GM12878 (cell line): ENCODE data around the gene MAP1LC3B. TPM values are rescaled to one million over a fixed set of nuclear protein-coding genes. Genes with fewer than 3 reads are reported as not detected.

Source experiments
- ATAC-seq: fragments of 200-7000 bp; cut with Tn5 transposase; 3 replicates; pipeline ENCODE4 v1.9.1; 2020; ENCODE audit warnings: mild to moderate bottlenecking, moderate library complexity
- BruUV-seq: library from RNA; stranded (reverse); fragments of 400-500 nt; replicated peaks from 2 replicates; lab custom pipeline; 2021; lab: Mats Ljungman, UMichigan
- CTCF ChIA-PET: fragments of 300-600 bp; sonication (Branson Sonifier 250); formaldehyde crosslinking; extraction: SDS; loops from one replicate; lab custom pipeline; 2021; ENCODE audit warnings: inconsistent platforms; lab: Yijun Ruan, JAX
- POLR2A ChIA-PET: fragments of 350-600 bp; formaldehyde crosslinking; extraction: SDS; loops from one replicate; lab custom pipeline; 2021; ENCODE audit warnings: inconsistent platforms; lab: Charles Lee
- RAD21 ChIA-PET: fragments of 300-600 bp; sonication (Branson Sonifier 250); formaldehyde crosslinking; loops from one replicate; lab custom pipeline; 2023; ENCODE audit warnings: antibody characterized with exemption; ENCODE audit not compliant: unreplicated experiment; lab: Charles Lee
- SMC1A ChIA-PET: fragments of 300-600 bp; sonication (Branson Sonifier 250); formaldehyde crosslinking; loops from one replicate; lab custom pipeline; 2023; ENCODE audit not compliant: unreplicated experiment, uncharacterized antibody; lab: Charles Lee
- DNase-seq: peaks from one replicate; pipeline ENCODE4 v3.0.0-alpha.2; 2011; ENCODE audit warnings: low read depth, low spot score
- FAIRE-seq: peaks from 3 replicates; lab custom pipeline; 2011; peaks lifted over from hg19 to GRCh38; lab: Jason Lieb, UNC
- H2AFZ ChIP-seq: 2 replicates; pipeline ENCODE4 v1.6.0; 2011; ENCODE audit warnings: low read depth, low read length, control low read depth; ENCODE audit not compliant: control insufficient read depth
- H3K27ac ChIP-seq: 2 replicates; pipeline ENCODE4 v1.5.1; 2011; ENCODE audit warnings: control low read depth; ENCODE audit not compliant: control insufficient read depth, insufficient read depth
- H3K27me3 ChIP-seq, 2 experiments: replicated peaks in 1 of 2; 2 replicates each; pipeline versions ENCODE4 v1.6.0 to v1.6.1; 2011; ENCODE audit warnings: low read length in 1 of 2; ENCODE audit not compliant: control insufficient read depth in 2 of 2, insufficient read depth in 2 of 2
- H3K36me3 ChIP-seq, 2 experiments: 2 replicates each; pipeline ENCODE4 v1.5.1; 2011; ENCODE audit warnings: low read length in 1 of 2; ENCODE audit not compliant: control insufficient read depth in 2 of 2, insufficient read depth in 2 of 2
- H3K4me1 ChIP-seq: 2 replicates; pipeline ENCODE4 v1.6.1; 2011; ENCODE audit warnings: mild to moderate bottlenecking, low read length, moderate library complexity, mixed read lengths; ENCODE audit not compliant: control insufficient read depth, insufficient read depth
- H3K4me2 ChIP-seq: 2 replicates; pipeline ENCODE4 v1.6.0; 2011; ENCODE audit warnings: control low read depth; ENCODE audit not compliant: control insufficient read depth, insufficient read depth
- H3K4me3 ChIP-seq: fragments of 200-600 bp; sonication (generic); 2 replicates; pipeline ENCODE4 v1.5.1; 2016
- H3K79me2 ChIP-seq: 2 replicates; pipeline ENCODE4 v1.6.0; 2011; ENCODE audit warnings: low read length; ENCODE audit not compliant: control insufficient read depth, insufficient read depth
- H3K9ac ChIP-seq: 2 replicates; pipeline ENCODE4 v1.8.0; 2011; ENCODE audit warnings: low read length, control low read depth, mixed read lengths; ENCODE audit not compliant: control insufficient read depth, insufficient read depth
- H3K9me3 ChIP-seq: replicated peaks from 3 replicates; pipeline ENCODE4 v1.5.1; 2011; ENCODE audit warnings: mild to moderate bottlenecking, low read length; ENCODE audit not compliant: control insufficient read depth, insufficient read depth
- H4K20me1 ChIP-seq: 2 replicates; pipeline ENCODE4 v1.6.0; 2011; ENCODE audit not compliant: control insufficient read depth, insufficient read depth
- BCL11A ChIP-seq: IDR thresholded peaks from 2 replicates; pipeline ENCODE4 v1.6.1; 2011; ENCODE audit warnings: low read depth, low read length
- IRF4 ChIP-seq: IDR thresholded peaks from 2 replicates; pipeline ENCODE4 v1.6.1; 2011; ENCODE audit warnings: low read depth, low read length
- MYC ChIP-seq: IDR thresholded peaks from 2 replicates; pipeline ENCODE4 v1.6.1; 2011; ENCODE audit warnings: mild to moderate bottlenecking, low read length, moderate library complexity, inconsistent platforms; ENCODE audit not compliant: insufficient read depth, insufficient replicate concordance, insufficient read length, severe bottlenecking
- NFYA ChIP-seq: IDR thresholded peaks from 2 replicates; pipeline ENCODE4 v1.6.1; 2011; ENCODE audit warnings: low read depth, mild to moderate bottlenecking, low read length, improper control_type of control experiment, borderline replicate concordance
- PAX5 ChIP-seq: IDR thresholded peaks from 2 replicates; pipeline ENCODE4 v1.6.1; 2011; ENCODE audit warnings: low read depth, low read length, borderline replicate concordance
- SKIL ChIP-seq: fragments of 450-650 bp; IDR thresholded peaks from 2 replicates; pipeline ENCODE4 v1.6.1; 2017; ENCODE audit warnings: mild to moderate bottlenecking, low read depth, inconsistent platforms; ENCODE audit not compliant: poor library complexity, severe bottlenecking
- STAT3 ChIP-seq: IDR thresholded peaks from 2 replicates; pipeline ENCODE4 v1.6.1; 2011; ENCODE audit warnings: low read depth, low read length, improper control_type of control experiment
- ZZZ3 ChIP-seq: IDR thresholded peaks from 2 replicates; pipeline ENCODE4 v1.6.1; 2011; ENCODE audit warnings: low read depth; ENCODE audit not compliant: control insufficient read depth, insufficient read length
- WGBS: methylation state at CpG from one replicate; pipeline ENCODE4 v1.1.6; 2016; ENCODE audit warnings: low lambda C conversion rate; ENCODE audit not compliant: insufficient replicate concordance, insufficient coverage; ENCODE audit errors: missing lambda C conversion rate; 5-methylcytosine and 5-hydroxymethylcytosine counted together
- in situ Hi-C: fragments of 300-500 bp; cut with MboI; formaldehyde crosslinking; loops from 9 replicates; pipeline ENCODE4 v1.14.3; 2018; ENCODE audit warnings: mixed read lengths
- intact Hi-C: fragments of 100-400 bp; cut with micrococcal nuclease; formaldehyde crosslinking; loops from one replicate; pipeline ENCODE4 v1.14.2; 2022; ENCODE audit not compliant: unreplicated experiment
- polyA plus RNA-seq, 11 experiments: library from polyadenylated mRNA; depleted of rRNA in 4 of 11; unstranded in 6 of 11; stranded (reverse) in 5 of 11; fragments of >200 nt; fragmentation: Nextera tagmentation in 4 of 11; fragmentation: Illumina TruSeq in 1 of 11; extraction: Ambion mirVana in 4 of 11; extraction: Trizol in 1 of 11; gene quantifications; 1 replicate in 1 of 11; 2 replicates in 10 of 11; pipeline versions ENCODE4 v1.2.1 to v1.2.3, GENCODE V29; 2011 to 2016; ENCODE audit warnings: inconsistent platforms in 2 of 11, missing spikeins in 2 of 11, low read depth in 1 of 11
- total RNA-seq, 4 experiments: library from RNA; depleted of rRNA in 3 of 4; stranded (reverse); fragments of >200 nt in 3 of 4; fragmentation: Illumina TruSeq in 1 of 4; extraction: Trizol in 1 of 4; gene quantifications; 2 replicates each; pipeline versions ENCODE4 v1.2.1 to v1.2.3, GENCODE V29; 2013 to 2021
- TF ChIP-seq, protein P1 (sequence below): fragments of 450-650 bp; IDR thresholded peaks from 2 replicates; pipeline ENCODE4 v1.6.1; 2016; ENCODE audit warnings: mild to moderate bottlenecking

The MAP1LC3B gene
- total and polyA plus RNA-seq, 10 of the 15 experiments (the other 5 are each of a cell fraction or from before 2014, with no cell fraction given), result 6.1 to 42.8 (median 13.7) TPM

GRCh38 chr16:87446479-87446878 lies 54.3 kb downstream of the MAP1LC3B start:
- H3K9ac ChIP-seq, result no peak overlapping the region
- H3K4me1 ChIP-seq, result no peaks in the 10 kb centered on the region
- no peaks in the 10 kb centered on the region for H3K79me2 ChIP-seq
- ATAC-seq (no peak), FAIRE-seq (no peak), DNase-seq (no peak)
- no peaks in the 10 kb centered on the region for H3K36me3 ChIP-seq
- ChIA-PET POLR2A (no interaction called here), RAD21 (no interaction called here), CTCF (interaction anchor here (0.7 kb wide), 1 partner anchor 146 kb away, joined by 4 read pairs; no protein-coding TSS in a partner anchor), SMC1A (no interaction called here)
- no peaks in the 10 kb centered on the region; the same call in 2 of the 3 replicates for H3K9me3 ChIP-seq
- in situ Hi-C loops (no loop called here), intact Hi-C loops (no loop called here)
- no peaks in the 10 kb centered on the region for H3K27me3 ChIP-seq
- TF ChIP-seq BCL11A, result no peak
- no peak for TF ChIP-seq IRF4
- TF ChIP-seq STAT3, result no peak
- no peak for TF ChIP-seq PAX5
- no peak for TF ChIP-seq ZZZ3
- TF ChIP-seq NFYA, result no peak
- TF ChIP-seq, protein P1, sequence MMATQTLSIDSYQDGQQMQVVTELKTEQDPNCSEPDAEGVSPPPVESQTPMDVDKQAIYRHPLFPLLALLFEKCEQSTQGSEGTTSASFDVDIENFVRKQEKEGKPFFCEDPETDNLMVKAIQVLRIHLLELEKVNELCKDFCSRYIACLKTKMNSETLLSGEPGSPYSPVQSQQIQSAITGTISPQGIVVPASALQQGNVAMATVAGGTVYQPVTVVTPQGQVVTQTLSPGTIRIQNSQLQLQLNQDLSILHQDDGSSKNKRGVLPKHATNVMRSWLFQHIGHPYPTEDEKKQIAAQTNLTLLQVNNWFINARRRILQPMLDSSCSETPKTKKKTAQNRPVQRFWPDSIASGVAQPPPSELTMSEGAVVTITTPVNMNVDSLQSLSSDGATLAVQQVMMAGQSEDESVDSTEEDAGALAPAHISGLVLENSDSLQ, result no peak
- no peak for TF ChIP-seq SKIL
- TF ChIP-seq MYC, result no peak
- no TSS peak for BruUV-seq
- H2AFZ ChIP-seq, result no peak overlapping the region
- H3K4me3 ChIP-seq, result no peak overlapping the region
- H3K27ac ChIP-seq, result no peak overlapping the region
- H4K20me1 ChIP-seq, result no peaks in the 10 kb centered on the region
- no peak overlapping the region for H3K4me2 ChIP-seq
- 58% methylated on average over 7 of the region's 7 CpGs for WGBS
